Measurements from ENCODE around the gene PTOV1.
A peak's percentile ranks its signal among the peaks of the same experiment; 100 is the strongest.

Gene PTOV1

GRCh38 chr19:49869009-49869483, 18.1 kb downstream of the PTOV1 start (continued):
- TF ChIP-seq WT1 (tag by site-specific recombination; IDR thresholded peaks at IDR 0.05): no peak
- peak; percentile 76 for TF ChIP-seq ZNF398 (tag by site-specific recombination; IDR thresholded peaks at IDR 0.05)
- peak; percentile 10; the same call in 1 of the 2 replicates for TF ChIP-seq KLF8 (tag by site-specific recombination; IDR thresholded peaks at IDR 0.05)
- peak; percentile 37; the same call in 1 of the 2 replicates for TF ChIP-seq KLF9 (tag by site-specific recombination; IDR thresholded peaks at IDR 0.05; ENCODE audit: low read depth)
- no peak for TF ChIP-seq ZNF175 (tag by site-specific recombination; IDR thresholded peaks at IDR 0.05)

GRCh38 chr19:49869484-49870308, 18.7 kb downstream of the PTOV1 start:
- Histone ChIP-seq H3K27ac (ENCODE audit: extremely low read depth, low read depth, low read length) (peak overlapping the region; percentile 92), H3K4me1 (ENCODE audit: control insufficient read depth, insufficient read depth, low read length) (peaks cover 25% of the 10 kb centered on the region), H3K4me3 (ENCODE audit: low read depth, low read length) (peak overlapping the region; percentile 40), H3K36me3 (ENCODE audit: control insufficient read depth in 2 of 2, insufficient read depth in 1 of 2, low read length in 2 of 2) (peaks cover 0 to 29% of the 10 kb centered on the region in 2 experiments; a peak in 2 of 3 replicates), H3K9me3 (ENCODE audit: control insufficient read depth, insufficient read depth, low read depth, low read length) (no peaks in the 10 kb centered on the region)
- POLR2A ChIA-PET: interaction anchor here (0.5 to 3.5 kb wide), 29 partner anchors 7 to 766 kb away, joined by 3 to 34 read pairs (median 5); partner anchors contain the start of genes AKT1S1, ALDH16A1, AP2A1 and ATF5
- CTCF ChIA-PET: interaction anchor here (0.6 to 1.7 kb wide), 5 partner anchors 17 to 197 kb away, joined by 3 to 10 read pairs (median 4); partner anchors contain the start of gene PTOV1
- TF ChIP-seq HOXA7 (CRISPR knock-in tag; IDR thresholded peaks at IDR 0.05; ENCODE audit: borderline replicate concordance) (no peak), ZNF548 (tag by site-specific recombination; IDR thresholded peaks at IDR 0.05) (no peak), ZFP41 (tag by site-specific recombination; IDR thresholded peaks at IDR 0.05; ENCODE audit: borderline replicate concordance) (no peak), ZNF792 (tag by site-specific recombination; IDR thresholded peaks at IDR 0.05) (0 out of 2 replicates have a peak, but pooled peaks have one; percentile 72), ZNF292 (tag by site-specific recombination; IDR thresholded peaks at IDR 0.05; ENCODE audit: borderline replicate concordance, low read depth) (no peak), ZNF433 (tag by site-specific recombination; IDR thresholded peaks at IDR 0.05; ENCODE audit: low read depth) (no peak), SP7 (tag by site-specific recombination; IDR thresholded peaks at IDR 0.05) (peak; percentile 53), ZNF560 (tag by site-specific recombination; IDR thresholded peaks at IDR 0.05; ENCODE audit: borderline replicate concordance) (no peak), ZFP37 (tag by site-specific recombination; IDR thresholded peaks at IDR 0.05) (peak; percentile 93; the same call in 1 of the 2 replicates), IKZF3 (tag by site-specific recombination; IDR thresholded peaks at IDR 0.05) (peak; percentile 98), ZNF610 (tag by site-specific recombination; IDR thresholded peaks at IDR 0.05; ENCODE audit: borderline replicate concordance) (no peak), ZNF23 (tag by site-specific recombination; IDR thresholded peaks at IDR 0.05; ENCODE audit: borderline replicate concordance) (no peak), GLI4 (tag by site-specific recombination; IDR thresholded peaks at IDR 0.05) (peak; percentile 69; the same call in 1 of the 2 replicates), ZNF501 (tag by site-specific recombination; IDR thresholded peaks at IDR 0.05) (peak; percentile 65; the same call in 1 of the 2 replicates), ZSCAN5A (tag by site-specific recombination; IDR thresholded peaks at IDR 0.05) (0 out of 2 replicates have a peak, but pooled peaks have one; percentile 38)
- TF ChIP-seq, protein P1, sequence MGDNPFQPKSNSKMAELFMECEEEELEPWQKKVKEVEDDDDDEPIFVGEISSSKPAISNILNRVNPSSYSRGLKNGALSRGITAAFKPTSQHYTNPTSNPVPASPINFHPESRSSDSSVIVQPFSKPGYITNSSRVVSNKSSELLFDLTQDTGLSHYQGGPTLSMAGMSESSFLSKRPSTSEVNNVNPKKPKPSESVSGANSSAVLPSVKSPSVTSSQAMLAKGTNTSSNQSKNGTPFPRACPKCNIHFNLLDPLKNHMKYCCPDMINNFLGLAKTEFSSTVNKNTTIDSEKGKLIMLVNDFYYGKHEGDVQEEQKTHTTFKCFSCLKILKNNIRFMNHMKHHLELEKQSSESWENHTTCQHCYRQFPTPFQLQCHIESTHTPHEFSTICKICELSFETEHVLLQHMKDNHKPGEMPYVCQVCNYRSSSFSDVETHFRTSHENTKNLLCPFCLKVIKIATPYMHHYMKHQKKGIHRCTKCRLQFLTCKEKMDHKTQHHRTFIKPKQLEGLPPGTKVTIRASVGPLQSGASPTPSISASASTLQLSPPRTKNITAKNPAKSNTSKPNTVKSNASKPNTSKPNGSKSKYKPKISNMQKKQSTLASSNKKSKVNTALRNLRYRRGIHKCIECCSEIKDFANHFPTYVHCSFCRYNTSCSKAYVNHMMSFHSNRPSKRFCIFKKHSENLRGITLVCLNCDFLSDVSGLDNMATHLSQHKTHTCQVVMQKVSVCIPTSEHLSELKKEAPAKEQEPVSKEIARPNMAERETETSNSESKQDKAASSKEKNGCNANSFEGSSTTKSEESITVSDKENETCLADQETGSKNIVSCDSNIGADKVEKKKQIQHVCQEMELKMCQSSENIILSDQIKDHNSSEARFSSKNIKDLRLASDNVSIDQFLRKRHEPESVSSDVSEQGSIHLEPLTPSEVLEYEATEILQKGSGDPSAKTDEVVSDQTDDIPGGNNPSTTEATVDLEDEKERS (tag by site-specific recombination; IDR thresholded peaks at IDR 0.05): no peak
- TF ChIP-seq, protein P2, sequence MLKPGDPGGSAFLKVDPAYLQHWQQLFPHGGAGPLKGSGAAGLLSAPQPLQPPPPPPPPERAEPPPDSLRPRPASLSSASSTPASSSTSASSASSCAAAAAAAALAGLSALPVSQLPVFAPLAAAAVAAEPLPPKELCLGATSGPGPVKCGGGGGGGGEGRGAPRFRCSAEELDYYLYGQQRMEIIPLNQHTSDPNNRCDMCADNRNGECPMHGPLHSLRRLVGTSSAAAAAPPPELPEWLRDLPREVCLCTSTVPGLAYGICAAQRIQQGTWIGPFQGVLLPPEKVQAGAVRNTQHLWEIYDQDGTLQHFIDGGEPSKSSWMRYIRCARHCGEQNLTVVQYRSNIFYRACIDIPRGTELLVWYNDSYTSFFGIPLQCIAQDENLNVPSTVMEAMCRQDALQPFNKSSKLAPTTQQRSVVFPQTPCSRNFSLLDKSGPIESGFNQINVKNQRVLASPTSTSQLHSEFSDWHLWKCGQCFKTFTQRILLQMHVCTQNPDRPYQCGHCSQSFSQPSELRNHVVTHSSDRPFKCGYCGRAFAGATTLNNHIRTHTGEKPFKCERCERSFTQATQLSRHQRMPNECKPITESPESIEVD (tag by site-specific recombination; IDR thresholded peaks at IDR 0.05): no peak
- TF ChIP-seq, protein P3, sequence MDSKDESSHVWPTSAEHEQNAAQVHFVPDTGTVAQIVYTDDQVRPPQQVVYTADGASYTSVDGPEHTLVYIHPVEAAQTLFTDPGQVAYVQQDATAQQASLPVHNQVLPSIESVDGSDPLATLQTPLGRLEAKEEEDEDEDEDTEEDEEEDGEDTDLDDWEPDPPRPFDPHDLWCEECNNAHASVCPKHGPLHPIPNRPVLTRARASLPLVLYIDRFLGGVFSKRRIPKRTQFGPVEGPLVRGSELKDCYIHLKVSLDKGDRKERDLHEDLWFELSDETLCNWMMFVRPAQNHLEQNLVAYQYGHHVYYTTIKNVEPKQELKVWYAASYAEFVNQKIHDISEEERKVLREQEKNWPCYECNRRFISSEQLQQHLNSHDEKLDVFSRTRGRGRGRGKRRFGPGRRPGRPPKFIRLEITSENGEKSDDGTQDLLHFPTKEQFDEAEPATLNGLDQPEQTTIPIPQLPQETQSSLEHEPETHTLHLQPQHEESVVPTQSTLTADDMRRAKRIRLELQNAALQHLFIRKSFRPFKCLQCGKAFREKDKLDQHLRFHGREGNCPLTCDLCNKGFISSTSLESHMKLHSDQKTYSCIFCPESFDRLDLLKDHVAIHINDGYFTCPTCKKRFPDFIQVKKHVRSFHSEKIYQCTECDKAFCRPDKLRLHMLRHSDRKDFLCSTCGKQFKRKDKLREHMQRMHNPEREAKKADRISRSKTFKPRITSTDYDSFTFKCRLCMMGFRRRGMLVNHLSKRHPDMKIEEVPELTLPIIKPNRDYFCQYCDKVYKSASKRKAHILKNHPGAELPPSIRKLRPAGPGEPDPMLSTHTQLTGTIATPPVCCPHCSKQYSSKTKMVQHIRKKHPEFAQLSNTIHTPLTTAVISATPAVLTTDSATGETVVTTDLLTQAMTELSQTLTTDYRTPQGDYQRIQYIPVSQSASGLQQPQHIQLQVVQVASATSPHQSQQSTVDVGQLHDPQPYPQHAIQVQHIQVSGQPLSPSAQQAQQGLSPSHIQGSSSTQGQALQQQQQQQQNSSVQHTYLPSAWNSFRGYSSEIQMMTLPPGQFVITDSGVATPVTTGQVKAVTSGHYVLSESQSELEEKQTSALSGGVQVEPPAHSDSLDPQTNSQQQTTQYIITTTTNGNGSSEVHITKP (tag by site-specific recombination; IDR thresholded peaks at IDR 0.05): 0 out of 2 replicates have a peak, but pooled peaks have one; percentile 35

Data from HEK293 (cell line).